AG04449 (cell line): ENCODE results near the gene TLL2.

ENCODE experiments used
- CTCF ChIA-PET: fragments of 350-600 bp; formaldehyde crosslinking; extraction: SDS; loops from one replicate; lab custom pipeline; 2021; ENCODE audit warnings: antibody characterized with exemption; lab: Yijun Ruan, JAX
- POLR2A ChIA-PET: fragments of 400-600, 350-600 bp; formaldehyde crosslinking; extraction: SDS; loops from one replicate; lab custom pipeline; 2020; ENCODE audit warnings: antibody characterized with exemption, inconsistent platforms; lab: Yijun Ruan, JAX
- DNase-seq: peaks from one replicate; pipeline ENCODE4 v3.0.0-alpha.2; 2010; ENCODE audit warnings: low read depth, low spot score
- H3K4me3 ChIP-seq: 2 replicates; pipeline ENCODE4 v1.5.1; 2011; ENCODE audit warnings: low read depth, mild to moderate bottlenecking, control low read depth, low read length
- TF ChIP-seq, protein P1 (sequence below): IDR thresholded peaks from one replicate; pipeline ENCODE4 v1.5.1; 2011; ENCODE audit warnings: mild to moderate bottlenecking, moderate library complexity, low read length, control low read depth, inconsistent platforms; ENCODE audit not compliant: insufficient read depth; ENCODE audit errors: missing control alignments

TLL2 gene

DNA sequence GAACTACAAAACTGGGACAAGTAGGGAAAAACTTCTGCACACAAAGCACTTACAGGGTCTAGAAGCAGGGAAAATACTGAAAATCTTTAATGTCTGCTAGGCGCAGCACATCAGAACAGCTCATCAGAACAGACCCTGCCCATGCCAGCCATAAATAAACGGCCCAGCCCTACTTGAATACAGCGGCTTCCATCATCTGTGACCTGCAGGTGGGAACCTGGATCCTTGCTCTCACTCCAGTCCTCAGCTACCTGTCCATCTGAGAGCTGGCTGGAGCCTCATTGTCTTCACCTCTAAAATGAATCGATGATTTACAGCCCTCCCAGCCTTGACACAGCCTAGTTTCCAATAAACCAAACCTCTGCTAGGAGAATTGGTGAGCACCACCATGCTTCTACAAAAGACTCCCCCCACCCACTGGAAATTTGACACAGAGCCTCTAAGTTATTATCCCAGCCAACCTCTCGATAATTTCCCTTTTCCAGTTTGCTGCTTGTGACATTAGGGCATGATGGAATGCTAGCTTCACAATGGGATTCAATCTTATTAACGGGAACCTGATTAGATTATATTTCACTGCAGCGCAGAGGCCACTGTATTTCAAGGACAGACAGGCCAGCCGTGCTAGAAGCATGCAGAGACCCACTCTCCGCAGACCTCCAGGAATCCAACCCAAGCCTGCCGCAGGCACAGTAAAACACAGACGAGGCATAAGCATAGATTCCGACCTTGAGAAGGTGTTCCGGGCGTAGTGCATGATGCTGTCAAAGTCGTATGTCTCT is 93.3 kb downstream of the TLL2 start:
- no peak for DNase-seq
- TF ChIP-seq, protein P1, sequence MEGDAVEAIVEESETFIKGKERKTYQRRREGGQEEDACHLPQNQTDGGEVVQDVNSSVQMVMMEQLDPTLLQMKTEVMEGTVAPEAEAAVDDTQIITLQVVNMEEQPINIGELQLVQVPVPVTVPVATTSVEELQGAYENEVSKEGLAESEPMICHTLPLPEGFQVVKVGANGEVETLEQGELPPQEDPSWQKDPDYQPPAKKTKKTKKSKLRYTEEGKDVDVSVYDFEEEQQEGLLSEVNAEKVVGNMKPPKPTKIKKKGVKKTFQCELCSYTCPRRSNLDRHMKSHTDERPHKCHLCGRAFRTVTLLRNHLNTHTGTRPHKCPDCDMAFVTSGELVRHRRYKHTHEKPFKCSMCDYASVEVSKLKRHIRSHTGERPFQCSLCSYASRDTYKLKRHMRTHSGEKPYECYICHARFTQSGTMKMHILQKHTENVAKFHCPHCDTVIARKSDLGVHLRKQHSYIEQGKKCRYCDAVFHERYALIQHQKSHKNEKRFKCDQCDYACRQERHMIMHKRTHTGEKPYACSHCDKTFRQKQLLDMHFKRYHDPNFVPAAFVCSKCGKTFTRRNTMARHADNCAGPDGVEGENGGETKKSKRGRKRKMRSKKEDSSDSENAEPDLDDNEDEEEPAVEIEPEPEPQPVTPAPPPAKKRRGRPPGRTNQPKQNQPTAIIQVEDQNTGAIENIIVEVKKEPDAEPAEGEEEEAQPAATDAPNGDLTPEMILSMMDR = no peak

DNA sequence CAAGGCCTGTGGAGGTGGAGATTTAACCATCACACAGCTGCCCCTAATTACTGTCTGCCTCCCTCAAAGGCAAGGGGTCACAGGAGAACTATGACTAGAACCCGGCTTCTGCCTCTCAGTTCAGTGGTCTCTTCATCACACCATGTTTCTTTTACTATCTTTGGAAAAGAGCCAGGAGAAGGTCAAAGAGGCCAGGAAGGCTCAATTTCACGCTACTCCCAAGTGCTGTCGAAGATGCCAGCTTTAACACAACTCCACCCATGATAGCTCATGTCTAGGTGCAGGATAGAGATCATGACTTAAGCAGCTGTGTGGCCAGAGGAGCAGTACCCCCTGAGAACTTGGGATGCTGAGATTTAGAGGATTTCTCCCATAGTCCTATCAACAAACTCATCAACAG is 94.4 kb downstream of the TLL2 start:
- ChIA-PET CTCF (interaction anchor here (1.4 to 1.5 kb wide), 2 partner anchors 23 to 95 kb away, joined by 3 to 5 read pairs; partner anchors contain the start of gene TLL2), POLR2A (no interaction called here)
- no peak for DNase-seq
- TF ChIP-seq, protein P1 = no peak
- H3K4me3 ChIP-seq = no peak overlapping the region

More for the DNA sequence above, 93.3 kb downstream of the TLL2 start:
- CTCF ChIA-PET = interaction anchor here (1.5 kb wide), 1 partner anchor 25 kb away, joined by 5 read pairs; no protein-coding TSS in a partner anchor
- POLR2A ChIA-PET = no interaction called here
- H3K4me3 ChIP-seq = no peak overlapping the region

DNA sequence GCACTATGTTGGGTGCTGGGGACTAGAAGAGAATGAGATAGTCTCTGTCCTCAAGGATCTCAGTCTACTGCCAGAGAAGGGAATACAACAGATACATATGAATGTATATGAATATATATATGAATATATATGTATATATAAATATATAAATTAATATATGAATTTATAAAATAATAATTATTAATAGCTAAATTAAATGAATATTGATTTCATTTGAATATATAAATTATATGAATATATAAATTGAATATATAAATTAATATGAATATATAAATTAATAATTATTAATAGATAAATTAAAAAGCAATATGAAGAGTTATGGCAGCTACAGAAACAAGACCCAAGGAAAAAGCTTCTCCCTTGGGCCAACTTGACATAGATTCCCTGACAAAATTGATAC is 95.1 kb downstream of the TLL2 start:
- no peak overlapping the region for H3K4me3 ChIP-seq
- no peak for DNase-seq
- TF ChIP-seq, protein P1 = no peak
- ChIA-PET CTCF (interaction anchor here (0.6 to 1.5 kb wide), 5 partner anchors 9 to 95 kb away, joined by 3 to 5 read pairs (median 4); partner anchors contain the start of gene TLL2), POLR2A (no interaction called here)

DNA sequence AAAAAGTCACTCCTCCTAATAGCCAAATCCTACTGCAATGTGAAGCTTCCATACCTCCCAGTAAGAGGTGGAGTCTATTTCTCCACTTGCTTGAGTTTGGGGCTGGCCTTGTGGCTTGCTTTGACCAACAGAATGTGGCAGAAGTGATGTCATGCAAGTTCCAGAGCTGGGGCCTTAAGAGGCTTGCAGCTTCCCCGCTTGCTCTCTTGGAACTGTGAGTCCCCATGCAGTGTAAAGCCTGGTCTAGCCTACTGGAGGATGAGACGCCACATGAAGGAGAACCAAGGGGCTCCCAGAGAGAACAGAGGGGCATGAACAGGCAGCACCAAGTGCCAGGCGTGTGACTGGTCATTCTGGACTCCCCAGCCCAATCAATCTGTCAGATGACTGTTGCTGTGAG is 96.3 kb downstream of the TLL2 start:
- no peak overlapping the region for H3K4me3 ChIP-seq
- POLR2A ChIA-PET = no interaction called here
- CTCF ChIA-PET = interaction anchor here (1.0 to 4.5 kb wide), 3 partner anchors 8 to 78 kb away, joined by 3 to 18 read pairs (median 4); no protein-coding TSS in a partner anchor
- no peak for DNase-seq
- TF ChIP-seq, protein P1 = no peak

DNA sequence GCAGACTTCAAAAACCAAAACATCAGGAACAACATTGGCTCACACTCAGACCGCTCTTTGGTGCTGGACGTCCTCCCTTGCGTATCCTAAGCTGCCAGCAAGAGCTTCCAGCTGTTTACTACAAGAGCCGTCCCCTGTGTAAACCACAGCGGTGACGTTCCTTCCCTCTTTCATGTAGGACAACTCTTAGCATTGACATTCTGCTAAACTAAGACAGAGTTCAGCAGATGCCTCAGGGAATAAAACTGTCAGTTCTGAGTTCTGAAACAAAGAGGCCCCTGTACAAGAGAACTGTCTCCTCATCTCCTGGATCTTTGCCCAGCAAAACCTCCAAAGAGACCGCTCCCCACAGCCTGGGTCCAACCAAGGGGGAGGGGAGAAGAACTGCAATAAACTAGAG is 97.1 kb downstream of the TLL2 start:
- H3K4me3 ChIP-seq = no peak overlapping the region
- no peak for DNase-seq
- POLR2A ChIA-PET = no interaction called here
- TF ChIP-seq, protein P1 = no peak
- CTCF ChIA-PET = interaction anchor here (4.5 kb wide), 1 partner anchor 21 kb away, joined by 18 read pairs; no protein-coding TSS in a partner anchor

DNA sequence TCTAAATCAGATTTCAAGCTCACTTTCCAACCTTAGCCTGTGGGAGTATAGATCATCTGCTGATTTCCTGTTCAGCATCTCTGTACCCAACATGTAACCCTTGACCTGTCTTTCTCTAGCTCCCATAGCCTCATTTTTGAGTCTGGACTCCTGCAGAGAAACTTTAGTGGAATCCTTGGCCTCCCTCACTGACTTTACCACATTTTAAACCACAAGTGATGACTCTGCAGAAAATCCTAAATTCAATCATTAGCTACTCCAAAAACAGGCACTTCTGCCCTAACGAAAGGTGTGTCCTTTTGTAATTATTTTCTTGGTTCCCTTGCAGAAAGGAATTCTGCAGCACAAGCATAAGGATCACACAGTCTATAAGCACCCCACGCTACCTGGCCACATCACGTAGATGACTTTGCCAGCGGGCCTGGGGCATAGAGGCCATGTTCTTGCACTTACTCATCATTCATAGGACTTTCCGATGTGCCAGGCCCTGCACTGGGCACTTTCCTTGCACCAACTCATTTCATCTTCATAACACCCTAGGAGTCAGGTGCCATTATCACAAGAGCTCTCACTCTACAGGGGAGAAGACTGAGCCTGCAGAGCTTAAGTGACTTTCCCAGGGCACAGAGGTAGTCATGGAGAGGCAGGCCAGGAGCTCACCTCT is 97.7 kb downstream of the TLL2 start:
- no peak for DNase-seq
- H3K4me3 ChIP-seq = no peak overlapping the region
- CTCF ChIA-PET = interaction anchor here (4.5 kb wide), 1 partner anchor 21 kb away, joined by 18 read pairs; no protein-coding TSS in a partner anchor
- TF ChIP-seq, protein P1 = no peak
- POLR2A ChIA-PET = no interaction called here
